ENCODE data around the gene ZNF519. TPM values are rescaled to one million over a fixed set of nuclear protein-coding genes. Genes with fewer than 3 reads are reported as not detected.

ZNF519 gene
- total RNA-seq, 1 experiment from 2014 or later: 10.5 TPM

- Histone ChIP-seq H3K36me3 (peaks cover 3% of the 10 kb centered on the region; the same call in 1 of the 2 replicates), H3K27ac (no peak overlapping the region), H3K4me1 (replicated peaks) (no peaks in the 10 kb centered on the region), H3K27me3 (replicated peaks) (no peaks in the 10 kb centered on the region), H3K4me3 (no peak overlapping the region), H3K9me3 (replicated peaks) (no peaks in the 10 kb centered on the region)
- no peak for DNase-seq (ENCODE audit: low read depth in 1 of 2, low spot score in 2 of 2)
These were observed 38.8 kb downstream of the ZNF519 start for GRCh38 chr18:14093307-14093915.

GRCh38 chr18:14092625-14093306 is 39.5 kb downstream of the ZNF519 start:
- H3K36me3 ChIP-seq: peaks cover 3% of the 10 kb centered on the region; the same call in 1 of the 2 replicates
- DNase-seq (ENCODE audit: low read depth in 1 of 2, low spot score in 2 of 2): no peak
- H3K27me3 ChIP-seq (replicated peaks): no peaks in the 10 kb centered on the region
- H3K4me3 ChIP-seq: no peak overlapping the region
- H3K9me3 ChIP-seq (replicated peaks): no peaks in the 10 kb centered on the region
- no peaks in the 10 kb centered on the region for H3K4me1 ChIP-seq (replicated peaks)
- H3K27ac ChIP-seq: no peak overlapping the region

- Histone ChIP-seq H3K4me3 (no peak overlapping the region), H3K9me3 (replicated peaks) (no peaks in the 10 kb centered on the region), H3K4me1 (replicated peaks) (no peaks in the 10 kb centered on the region), H3K27me3 (replicated peaks) (no peaks in the 10 kb centered on the region), H3K36me3 (no peaks in the 10 kb centered on the region), H3K27ac (no peak overlapping the region)
- DNase-seq (ENCODE audit: low read depth in 1 of 2, low spot score in 2 of 2): no peak
These were observed 42.5 kb downstream of the ZNF519 start for GRCh38 chr18:14089781-14090180.

- no peaks in the 10 kb centered on the region for H3K4me1 ChIP-seq (replicated peaks)
- no peak for DNase-seq (ENCODE audit: low read depth in 1 of 2, low spot score in 2 of 2)
- no peaks in the 10 kb centered on the region for H3K9me3 ChIP-seq (replicated peaks)
- H3K36me3 ChIP-seq: no peaks in the 10 kb centered on the region
- no peak overlapping the region for H3K27ac ChIP-seq
- no peaks in the 10 kb centered on the region for H3K27me3 ChIP-seq (replicated peaks)
- H3K4me3 ChIP-seq: no peak overlapping the region
These were observed 43.0 kb downstream of the ZNF519 start for GRCh38 chr18:14089191-14089590.

- Histone ChIP-seq H3K4me3 (no peak overlapping the region), H3K27me3 (replicated peaks) (no peaks in the 10 kb centered on the region), H3K4me1 (replicated peaks) (no peaks in the 10 kb centered on the region), H3K36me3 (no peaks in the 10 kb centered on the region), H3K27ac (no peak overlapping the region), H3K9me3 (replicated peaks) (no peaks in the 10 kb centered on the region)
- DNase-seq (ENCODE audit: low read depth in 1 of 2, low spot score in 2 of 2): peak in 1 of 2 experiments; percentile 11
These were observed 45.6 kb downstream of the ZNF519 start for GRCh38 chr18:14086458-14087231.

- Histone ChIP-seq H3K4me1 (replicated peaks) (no peaks in the 10 kb centered on the region), H3K4me3 (no peak overlapping the region), H3K36me3 (no peaks in the 10 kb centered on the region), H3K27ac (no peak overlapping the region), H3K27me3 (replicated peaks) (no peaks in the 10 kb centered on the region), H3K9me3 (replicated peaks) (no peaks in the 10 kb centered on the region)
- no peak for DNase-seq (ENCODE audit: low read depth in 1 of 2, low spot score in 2 of 2)
These were observed 46.3 kb downstream of the ZNF519 start for GRCh38 chr18:14085770-14086457.

- Histone ChIP-seq H3K36me3 (no peaks in the 10 kb centered on the region), H3K4me1 (replicated peaks) (no peaks in the 10 kb centered on the region), H3K27me3 (replicated peaks) (no peaks in the 10 kb centered on the region), H3K9me3 (replicated peaks) (no peaks in the 10 kb centered on the region), H3K4me3 (no peak overlapping the region), H3K27ac (no peak overlapping the region)
- no peak for DNase-seq (ENCODE audit: low read depth in 1 of 2, low spot score in 2 of 2)
These were observed 57.0 kb downstream of the ZNF519 start for GRCh38 chr18:14075196-14075595.

- no peaks in the 10 kb centered on the region for H3K27me3 ChIP-seq (replicated peaks)
- DNase-seq (ENCODE audit: low read depth in 1 of 2, low spot score in 2 of 2): no peak
- H3K27ac ChIP-seq: no peak overlapping the region
- H3K9me3 ChIP-seq (replicated peaks): no peaks in the 10 kb centered on the region
- H3K4me1 ChIP-seq (replicated peaks): no peaks in the 10 kb centered on the region
- no peaks in the 10 kb centered on the region for H3K36me3 ChIP-seq
- no peak overlapping the region for H3K4me3 ChIP-seq
These were observed 58.0 kb downstream of the ZNF519 start for GRCh38 chr18:14074187-14074586.

- Histone ChIP-seq H3K4me1 (replicated peaks) (no peaks in the 10 kb centered on the region), H3K27ac (no peak overlapping the region), H3K4me3 (no peak overlapping the region), H3K9me3 (replicated peaks) (0 out of 2 replicates have a peak, but pooled peaks cover 2% of the 10 kb centered on the region), H3K27me3 (replicated peaks) (no peaks in the 10 kb centered on the region), H3K36me3 (no peaks in the 10 kb centered on the region)
- no peak for DNase-seq (ENCODE audit: low read depth in 1 of 2, low spot score in 2 of 2)
These were observed 78.6 kb downstream of the ZNF519 start for GRCh38 chr18:14053661-14054060.

Other genes starting within 250 kb of the ZNF519 start
- gene MC2R, start 216.9 kb downstream of the ZNF519 start, total RNA-seq (2014; rRNA removed; shearing (Covaris generic)): not detected in 2 replicates

All from SJSA1 (cell line).